GM23248 (cell line): ENCODE data around the gene HOMER2. TPM values are rescaled to one million over a fixed set of nuclear protein-coding genes. Genes with fewer than 3 reads are reported as not detected.

Source experiments
- DNase-seq: peaks from one replicate; pipeline ENCODE4 v3.0.0-alpha.2; 2015
- H2AFZ ChIP-seq: fragments of 200-600 bp; sonication (generic); 2 replicates; pipeline ENCODE4 v1.6.1; 2016; ENCODE audit warnings: antibody characterized with exemption
- H3F3A ChIP-seq: fragments of 200-600 bp; sonication (generic); 2 replicates; pipeline ENCODE4 v1.6.1; 2016; ENCODE audit warnings: mild to moderate bottlenecking, antibody characterized with exemption, mixed run types; ENCODE audit not compliant: insufficient read depth
- H3K27ac ChIP-seq: fragments of 200-600 bp; sonication (generic); 2 replicates; pipeline ENCODE4 v1.5.1; 2016; ENCODE audit warnings: mild to moderate bottlenecking
- H3K27me3 ChIP-seq: fragments of 200-600 bp; sonication (generic); replicated peaks from 2 replicates; pipeline ENCODE4 v1.6.1; 2016; ENCODE audit warnings: mild to moderate bottlenecking; ENCODE audit not compliant: insufficient read depth
- H3K36me3 ChIP-seq: fragments of 200-600 bp; sonication (generic); 2 replicates; pipeline ENCODE4 v1.6.1; 2016; ENCODE audit warnings: low read depth, mild to moderate bottlenecking
- H3K4me1 ChIP-seq: fragments of 200-600 bp; sonication (generic); 2 replicates; pipeline ENCODE4 v1.6.1; 2016; ENCODE audit warnings: mild to moderate bottlenecking; ENCODE audit not compliant: insufficient read depth
- H3K4me2 ChIP-seq: fragments of 200-600 bp; sonication (generic); one replicate; pipeline ENCODE4 v1.6.1; 2016; ENCODE audit warnings: mild to moderate bottlenecking; ENCODE audit not compliant: unreplicated experiment
- H3K4me3 ChIP-seq: fragments of 200-600 bp; sonication (generic); 2 replicates; pipeline ENCODE4 v1.5.1; 2016; ENCODE audit warnings: mild to moderate bottlenecking
- H3K79me2 ChIP-seq: fragments of 200-600 bp; sonication (generic); 2 replicates; pipeline ENCODE4 v1.6.1; 2016; ENCODE audit warnings: mild to moderate bottlenecking; ENCODE audit not compliant: insufficient read depth
- H3K9ac ChIP-seq: fragments of 200-600 bp; sonication (generic); 2 replicates; pipeline ENCODE4 v1.6.1; 2016; ENCODE audit warnings: mild to moderate bottlenecking
- H3K9me2 ChIP-seq: fragments of 200-600 bp; sonication (generic); 2 replicates; pipeline ENCODE4 v1.6.1; 2016; ENCODE audit warnings: mixed run types, mild to moderate bottlenecking, moderate library complexity; ENCODE audit not compliant: insufficient read depth
- H3K9me3 ChIP-seq: fragments of 200-600 bp; sonication (generic); one replicate; pipeline ENCODE4 v1.6.1; 2017; ENCODE audit warnings: low read depth
- H4K20me1 ChIP-seq: fragments of 200-600 bp; sonication (generic); 2 replicates; pipeline ENCODE4 v1.6.0; 2016; ENCODE audit not compliant: insufficient read depth
- EZH2 ChIP-seq: fragments of 200-600 bp; sonication (generic); IDR thresholded peaks from 2 replicates; pipeline ENCODE4 v1.6.1; 2018; ENCODE audit warnings: antibody characterized with exemption, mild to moderate bottlenecking; ENCODE audit not compliant: insufficient read depth, poor library complexity, severe bottlenecking
- EZH2phosphoT487 ChIP-seq: fragments of 200-600 bp; sonication (generic); IDR thresholded peaks from 2 replicates; pipeline ENCODE4 v1.6.1; 2018; ENCODE audit warnings: antibody characterized with exemption, moderate library complexity, mild to moderate bottlenecking, low read depth; ENCODE audit not compliant: insufficient read depth
- WGBS, 2 experiments: methylation state at CpG; one replicate each; pipeline ENCODE4 v1.1.6; 2015 to 2017; ENCODE audit warnings: low lambda C conversion rate in 2 of 2, low coverage in 1 of 2; ENCODE audit errors: missing lambda C conversion rate in 2 of 2; 5-methylcytosine and 5-hydroxymethylcytosine counted together
- in situ Hi-C: fragments of 300-500 bp; cut with MboI; formaldehyde crosslinking; loops from 2 replicates; pipeline ENCODE4 v1.15.0; 2020
- polyA plus RNA-seq: library from polyadenylated mRNA; unstranded; fragments of >200 nt; fragmentation: Nextera tagmentation; extraction: Ambion mirVana; gene quantifications from 2 replicates; pipeline ENCODE4 v1.2.1, GENCODE V29; 2016
- total RNA-seq: library from RNA; depleted of rRNA; stranded (reverse); fragments of >200 nt; shearing (Covaris generic); gene quantifications from 2 replicates; pipeline ENCODE4 v1.2.3, GENCODE V29; 2014

Gene HOMER2
- total and polyA plus RNA-seq, 2 experiments from 2014 or later: 9.0 to 17.0 TPM

GRCh38 chr15:82917249-82917648, 35.3 kb downstream of the HOMER2 start:
- H4K20me1 ChIP-seq: no peaks in the 10 kb centered on the region
- H2AFZ ChIP-seq: no peak overlapping the region
- H3K4me1 ChIP-seq: no peaks in the 10 kb centered on the region
- no peak overlapping the region for H3K4me3 ChIP-seq
- TF ChIP-seq EZH2phosphoT487: no peak
- TF ChIP-seq EZH2: no peak
- H3K79me2 ChIP-seq: no peaks in the 10 kb centered on the region
- no peaks in the 10 kb centered on the region for H3K9me3 ChIP-seq
- H3K9ac ChIP-seq: no peak overlapping the region
- DNase-seq: no peak
- no peaks in the 10 kb centered on the region for H3K9me2 ChIP-seq
- H3F3A ChIP-seq: no peaks in the 10 kb centered on the region
- H3K36me3 ChIP-seq: no peaks in the 10 kb centered on the region
- WGBS, 2 experiments: 93 to 95% methylated on average over 6 to 7 of the region's 7 CpGs
- H3K27me3 ChIP-seq: no peaks in the 10 kb centered on the region
- no peak overlapping the region for H3K4me2 ChIP-seq
- in situ Hi-C loops: no loop called here
- H3K27ac ChIP-seq: no peak overlapping the region

- TF ChIP-seq EZH2phosphoT487 (no peak), EZH2 (no peak)
- H2AFZ ChIP-seq: no peak overlapping the region
- H3K36me3 ChIP-seq: no peaks in the 10 kb centered on the region
- H3K9me2 ChIP-seq: no peaks in the 10 kb centered on the region
- in situ Hi-C loops: no loop called here
- H4K20me1 ChIP-seq: no peaks in the 10 kb centered on the region
- H3K79me2 ChIP-seq: no peaks in the 10 kb centered on the region
- H3K27ac ChIP-seq: no peak overlapping the region
- no peaks in the 10 kb centered on the region for H3K27me3 ChIP-seq
- H3K4me2 ChIP-seq: no peak overlapping the region
- DNase-seq: no peak
- H3K9me3 ChIP-seq: no peaks in the 10 kb centered on the region
- no peaks in the 10 kb centered on the region for H3K4me1 ChIP-seq
- WGBS, 2 experiments: 66 to 68% methylated on average over 13 of the region's 13 CpGs
- H3K4me3 ChIP-seq: no peak overlapping the region
- H3F3A ChIP-seq: no peaks in the 10 kb centered on the region
- no peak overlapping the region for H3K9ac ChIP-seq
Observed at GRCh38 chr15:82916161-82916952, 36.2 kb downstream of the HOMER2 start.

GRCh38 chr15:82914396-82914795, 38.1 kb downstream of the HOMER2 start:
- in situ Hi-C loops: no loop called here
- Histone ChIP-seq H4K20me1 (no peaks in the 10 kb centered on the region), H3K4me3 (no peak overlapping the region), H3K9me3 (no peaks in the 10 kb centered on the region), H3K9ac (no peak overlapping the region), H2AFZ (no peak overlapping the region), H3K79me2 (no peaks in the 10 kb centered on the region), H3F3A (no peaks in the 10 kb centered on the region), H3K4me1 (no peaks in the 10 kb centered on the region), H3K36me3 (no peaks in the 10 kb centered on the region), H3K9me2 (no peaks in the 10 kb centered on the region), H3K27ac (no peak overlapping the region), H3K4me2 (no peak overlapping the region), H3K27me3 (no peaks in the 10 kb centered on the region)
- TF ChIP-seq EZH2 (no peak), EZH2phosphoT487 (no peak)
- DNase-seq: no peak
- WGBS, 2 experiments: 64 to 81% methylated on average over 2 of the region's 2 CpGs

GRCh38 chr15:82911458-82911857, 41.1 kb downstream of the HOMER2 start:
- H3K9me3 ChIP-seq: no peaks in the 10 kb centered on the region
- H3K4me3 ChIP-seq: no peak overlapping the region
- H3K9me2 ChIP-seq: no peaks in the 10 kb centered on the region
- no peak overlapping the region for H3K27ac ChIP-seq
- no peaks in the 10 kb centered on the region for H3K36me3 ChIP-seq
- no peaks in the 10 kb centered on the region for H3K4me1 ChIP-seq
- in situ Hi-C loops: no loop called here
- TF ChIP-seq EZH2 (no peak), EZH2phosphoT487 (no peak)
- no peak overlapping the region for H2AFZ ChIP-seq
- no peak overlapping the region for H3K9ac ChIP-seq
- no peaks in the 10 kb centered on the region for H4K20me1 ChIP-seq
- no peak overlapping the region for H3K4me2 ChIP-seq
- DNase-seq: no peak
- no peaks in the 10 kb centered on the region for H3F3A ChIP-seq
- no peaks in the 10 kb centered on the region for H3K27me3 ChIP-seq
- WGBS, 2 experiments: 86 to 92% methylated on average over 4 of the region's 4 CpGs
- H3K79me2 ChIP-seq: no peaks in the 10 kb centered on the region

GRCh38 chr15:82910721-82911120, 41.8 kb downstream of the HOMER2 start:
- H3K27ac ChIP-seq: no peak overlapping the region
- 62 to 63% methylated on average over 4 of the region's 4 CpGs for WGBS, 2 experiments
- no peaks in the 10 kb centered on the region for H3K4me1 ChIP-seq

More at GRCh38 chr15:82910721-82911120, 41.8 kb downstream of the HOMER2 start:
- Histone ChIP-seq H3K9ac (no peak overlapping the region), H3K4me3 (no peak overlapping the region), H3K9me3 (no peaks in the 10 kb centered on the region), H3K27me3 (no peaks in the 10 kb centered on the region), H3K4me2 (no peak overlapping the region), H4K20me1 (no peaks in the 10 kb centered on the region), H2AFZ (no peak overlapping the region), H3F3A (no peaks in the 10 kb centered on the region), H3K9me2 (no peaks in the 10 kb centered on the region), H3K36me3 (no peaks in the 10 kb centered on the region), H3K79me2 (no peaks in the 10 kb centered on the region)
- no peak for TF ChIP-seq EZH2
- no peak for TF ChIP-seq EZH2phosphoT487
- in situ Hi-C loops: no loop called here
- no peak for DNase-seq
